ENCODE measurements around the gene SMYD3. TPM values are rescaled to one million over a fixed set of nuclear protein-coding genes. Genes with fewer than 3 reads are reported as not detected.

SMYD3 gene
- total RNA-seq, 1 donor from 2014 or later = 22.3 TPM

DNA sequence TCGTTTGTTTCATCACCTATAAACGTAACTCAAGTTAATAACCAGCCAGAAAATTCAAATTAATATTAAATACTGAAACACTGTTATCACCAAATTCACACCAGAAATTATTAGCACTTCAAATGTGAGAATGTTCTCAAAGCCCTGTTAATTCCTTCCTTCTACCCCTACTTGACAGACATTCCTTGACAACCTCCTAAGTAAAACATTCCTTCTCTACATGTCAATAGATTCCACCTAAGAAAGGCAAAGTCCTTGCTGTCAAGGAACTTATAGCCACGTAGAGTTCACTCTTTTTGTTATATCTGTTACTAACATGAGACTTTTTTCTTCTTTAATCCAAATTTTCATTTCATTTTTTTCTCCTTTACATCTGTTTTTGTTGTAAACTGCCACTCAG lies 441.5 kb downstream of the SMYD3 start:
- no peak for TF ChIP-seq POLR2AphosphoS5 (IDR thresholded peaks at IDR 0.05; ENCODE audit: insufficient read depth in 1 of 2, low read depth in 1 of 2)
- TF ChIP-seq POLR2A (IDR thresholded peaks at IDR 0.05) = no peak
- TF ChIP-seq, protein P1, sequence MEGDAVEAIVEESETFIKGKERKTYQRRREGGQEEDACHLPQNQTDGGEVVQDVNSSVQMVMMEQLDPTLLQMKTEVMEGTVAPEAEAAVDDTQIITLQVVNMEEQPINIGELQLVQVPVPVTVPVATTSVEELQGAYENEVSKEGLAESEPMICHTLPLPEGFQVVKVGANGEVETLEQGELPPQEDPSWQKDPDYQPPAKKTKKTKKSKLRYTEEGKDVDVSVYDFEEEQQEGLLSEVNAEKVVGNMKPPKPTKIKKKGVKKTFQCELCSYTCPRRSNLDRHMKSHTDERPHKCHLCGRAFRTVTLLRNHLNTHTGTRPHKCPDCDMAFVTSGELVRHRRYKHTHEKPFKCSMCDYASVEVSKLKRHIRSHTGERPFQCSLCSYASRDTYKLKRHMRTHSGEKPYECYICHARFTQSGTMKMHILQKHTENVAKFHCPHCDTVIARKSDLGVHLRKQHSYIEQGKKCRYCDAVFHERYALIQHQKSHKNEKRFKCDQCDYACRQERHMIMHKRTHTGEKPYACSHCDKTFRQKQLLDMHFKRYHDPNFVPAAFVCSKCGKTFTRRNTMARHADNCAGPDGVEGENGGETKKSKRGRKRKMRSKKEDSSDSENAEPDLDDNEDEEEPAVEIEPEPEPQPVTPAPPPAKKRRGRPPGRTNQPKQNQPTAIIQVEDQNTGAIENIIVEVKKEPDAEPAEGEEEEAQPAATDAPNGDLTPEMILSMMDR (IDR thresholded peaks at IDR 0.05) = no peak
- intact Hi-C loops (cut with DNase I) = no loop called here
- Histone ChIP-seq H3K36me3 (no peaks in the 10 kb centered on the region), H3K4me3 (no peak overlapping the region), H3K9me3 (no peaks in the 10 kb centered on the region), H3K27me3 (no peaks in the 10 kb centered on the region), H3K27ac (no peak overlapping the region), H3K4me1 (peaks cover 7% of the 10 kb centered on the region)
- DNase-seq (ENCODE audit: extremely low spot score in 2 of 2) = no peak

DNA sequence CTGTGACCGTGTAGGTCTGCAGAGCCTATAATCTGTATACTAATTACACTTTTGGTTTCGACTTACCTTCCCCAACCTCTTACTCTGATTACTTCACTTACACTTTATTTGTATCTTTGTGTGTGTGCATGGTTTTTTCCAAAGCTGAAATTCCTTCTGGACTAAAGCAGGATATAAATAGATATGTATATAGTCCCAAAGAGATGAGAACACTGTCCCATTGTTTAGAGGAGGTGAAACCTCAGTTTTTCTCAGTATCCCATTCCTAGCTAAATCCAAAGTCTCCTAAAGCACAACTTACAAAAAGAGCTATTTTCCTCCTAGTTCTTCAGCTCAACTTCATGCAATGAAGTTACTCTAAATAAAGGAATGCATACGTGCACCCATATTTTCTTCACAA lies 442.2 kb downstream of the SMYD3 start:
- Histone ChIP-seq H3K27me3 (no peaks in the 10 kb centered on the region), H3K9me3 (no peaks in the 10 kb centered on the region), H3K4me3 (no peak overlapping the region), H3K27ac (no peak overlapping the region), H3K36me3 (no peaks in the 10 kb centered on the region), H3K4me1 (peaks cover 7% of the 10 kb centered on the region)
- intact Hi-C loops (cut with DNase I) = no loop called here
- no peak for TF ChIP-seq POLR2AphosphoS5 (IDR thresholded peaks at IDR 0.05; ENCODE audit: insufficient read depth in 1 of 2, low read depth in 1 of 2)
- no peak for TF ChIP-seq POLR2A (IDR thresholded peaks at IDR 0.05)
- TF ChIP-seq, protein P1 (IDR thresholded peaks at IDR 0.05) = no peak
- DNase-seq (ENCODE audit: extremely low spot score in 2 of 2) = no peak

DNA sequence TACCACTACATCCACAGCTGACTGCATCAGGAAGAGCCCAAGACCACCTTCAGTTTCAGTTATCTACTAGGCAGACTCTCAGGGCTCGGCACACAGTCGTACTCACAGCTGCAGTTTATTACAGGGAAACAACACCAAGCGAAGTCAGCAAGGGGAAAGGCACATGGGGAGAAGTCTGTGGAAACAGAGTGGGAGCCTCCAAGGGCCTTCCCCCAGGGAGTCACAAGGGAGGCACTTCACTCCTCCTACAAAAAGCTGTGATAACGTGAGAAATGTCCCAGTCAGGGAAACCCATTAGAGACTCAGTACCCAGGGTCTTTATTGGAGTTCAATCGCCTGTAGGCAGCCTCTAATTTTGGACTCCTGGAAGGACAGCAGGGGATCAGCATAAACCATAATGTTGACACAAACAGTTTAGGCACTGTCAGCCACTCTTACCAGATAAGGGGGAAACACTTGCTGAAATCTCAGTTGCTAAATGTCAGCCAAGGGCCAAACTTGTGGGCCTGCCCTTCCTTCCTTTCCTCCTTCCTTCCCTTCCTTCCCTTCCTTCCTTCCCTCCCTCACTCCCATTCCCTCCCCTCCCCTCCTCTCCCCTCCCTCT lies 444.0 kb downstream of the SMYD3 start:
- no peak overlapping the region for H3K27ac ChIP-seq
- H3K4me3 ChIP-seq = no peak overlapping the region
- H3K36me3 ChIP-seq = no peaks in the 10 kb centered on the region
- H3K9me3 ChIP-seq = no peaks in the 10 kb centered on the region
- H3K4me1 ChIP-seq = no peaks in the 10 kb centered on the region
- no peak for DNase-seq (ENCODE audit: extremely low spot score in 2 of 2)
- H3K27me3 ChIP-seq = no peaks in the 10 kb centered on the region
- TF ChIP-seq, protein P1 (IDR thresholded peaks at IDR 0.05) = no peak
- no peak for TF ChIP-seq POLR2AphosphoS5 (IDR thresholded peaks at IDR 0.05; ENCODE audit: insufficient read depth in 1 of 2, low read depth in 1 of 2)
- no peak for TF ChIP-seq POLR2A (IDR thresholded peaks at IDR 0.05)
- intact Hi-C loops (cut with DNase I) = no loop called here

DNA sequence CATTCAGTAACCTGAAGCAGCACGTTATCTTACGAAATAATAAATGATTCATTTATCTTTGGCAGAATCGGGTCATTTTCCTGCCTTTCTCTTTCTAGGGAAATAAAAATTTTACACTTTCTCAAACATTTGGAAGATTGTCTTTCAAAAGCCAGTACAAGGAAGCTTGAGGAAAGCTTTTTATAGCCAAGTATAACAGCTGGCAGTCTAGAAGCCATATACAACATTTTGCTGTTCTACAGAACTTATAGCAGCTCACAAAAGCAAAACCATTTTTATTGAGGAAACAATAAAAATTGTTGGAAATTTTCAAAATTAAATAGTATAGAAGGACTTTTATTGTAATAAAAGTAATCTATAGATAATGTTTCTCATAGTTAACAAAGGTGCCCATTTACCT lies 448.6 kb downstream of the SMYD3 start:
- DNase-seq (ENCODE audit: extremely low spot score in 2 of 2) = no peak
- Histone ChIP-seq H3K4me3 (no peak overlapping the region), H3K36me3 (no peaks in the 10 kb centered on the region), H3K4me1 (no peaks in the 10 kb centered on the region), H3K9me3 (no peaks in the 10 kb centered on the region), H3K27me3 (no peaks in the 10 kb centered on the region), H3K27ac (no peak overlapping the region)
- TF ChIP-seq POLR2A (IDR thresholded peaks at IDR 0.05) (no peak), POLR2AphosphoS5 (IDR thresholded peaks at IDR 0.05; ENCODE audit: insufficient read depth in 1 of 2, low read depth in 1 of 2) (no peak)
- TF ChIP-seq, protein P1 (IDR thresholded peaks at IDR 0.05) = no peak
- intact Hi-C loops (cut with DNase I) = no loop called here

DNA sequence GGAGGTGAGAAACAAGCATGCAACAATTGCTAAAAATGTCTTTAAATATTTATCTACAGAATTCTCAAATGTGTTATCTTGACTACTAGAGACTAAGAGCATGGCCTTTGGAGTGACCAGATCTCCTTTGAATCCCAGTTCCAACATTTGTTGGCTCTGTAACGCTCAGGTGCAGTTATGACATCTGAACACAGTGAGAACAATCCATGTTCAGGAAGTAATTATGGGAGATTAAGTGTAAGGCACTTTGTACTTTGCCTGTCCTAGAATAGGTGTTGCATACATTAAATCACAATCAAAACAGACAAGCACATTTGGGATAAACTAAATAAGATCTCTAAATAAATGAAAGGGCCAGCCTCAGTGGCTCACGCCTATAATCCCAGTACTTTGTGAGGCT lies 454.5 kb downstream of the SMYD3 start:
- H3K27me3 ChIP-seq = no peaks in the 10 kb centered on the region
- no peaks in the 10 kb centered on the region for H3K4me1 ChIP-seq
- H3K36me3 ChIP-seq = no peaks in the 10 kb centered on the region
- intact Hi-C loops (cut with DNase I) = no loop called here
- H3K9me3 ChIP-seq = no peaks in the 10 kb centered on the region
- TF ChIP-seq POLR2AphosphoS5 (IDR thresholded peaks at IDR 0.05; ENCODE audit: insufficient read depth in 1 of 2, low read depth in 1 of 2) (no peak), POLR2A (IDR thresholded peaks at IDR 0.05) (no peak)
- TF ChIP-seq, protein P1 (IDR thresholded peaks at IDR 0.05) = no peak
- no peak overlapping the region for H3K4me3 ChIP-seq
- no peak overlapping the region for H3K27ac ChIP-seq
- DNase-seq (ENCODE audit: extremely low spot score in 2 of 2) = no peak
